Thyroid gland (tissue), 4 donors: Measurements from ENCODE around the gene CNNM4. TPM values are rescaled to one million over a fixed set of nuclear protein-coding genes. Genes with fewer than 3 reads are reported as not detected.
"Not testable (repeated sequence)": the region's sequence is repeated elsewhere in the genome, so short reads cannot be mapped to it uniquely, and the experiment has no call there.

ENCODE experiments used
- DNase-seq, 2 donors: peaks; one replicate each; pipeline ENCODE4 v3.0.0-alpha.2; 2019
- H3K27ac ChIP-seq, 3 donors: fragments of 200-600 bp; sonication (generic); 1 replicate in 2 of 3; 2 replicates in 1 of 3; pipeline ENCODE4 v1.5.1; 2016 to 2019; ENCODE audit warnings: mild to moderate bottlenecking in 1 of 3, moderate library complexity in 1 of 3
- H3K27me3 ChIP-seq: fragments of 200-600 bp; sonication (generic); one replicate; pipeline ENCODE4 v1.5.1; 2019
- H3K36me3 ChIP-seq, 2 donors: fragments of 200-600 bp; sonication (generic); one replicate each; pipeline ENCODE4 v1.5.1; 2016 to 2019
- H3K4me1 ChIP-seq, 2 donors: fragments of 200-600 bp; sonication (generic); one replicate each; pipeline ENCODE4 v1.5.1; 2017 to 2019
- H3K4me3 ChIP-seq, 3 donors: fragments of 200-600 bp; sonication (generic); replicated peaks in 1 of 3; 1 replicate in 2 of 3; 2 replicates in 1 of 3; pipeline ENCODE4 v1.5.1; 2016; ENCODE audit warnings: mild to moderate bottlenecking in 1 of 3
- H3K9me3 ChIP-seq: fragments of 200-600 bp; sonication (generic); one replicate; pipeline ENCODE4 v1.5.1; 2017
- POLR2A ChIP-seq, 2 donors: fragments of 450-650 bp; IDR thresholded peaks; one replicate each; pipeline ENCODE4 v1.6.1; 2017; ENCODE audit warnings: antibody characterized with exemption in 2 of 2, mild to moderate bottlenecking in 2 of 2, moderate library complexity in 1 of 2
- WGBS, 2 donors: methylation state at CpG; one replicate each; pipeline ENCODE4 v1.1.5; 2017; 5-methylcytosine and 5-hydroxymethylcytosine counted together
- intact Hi-C: fragments of 100-400 bp; cut with DNase I; formaldehyde crosslinking; loops from one replicate; pipeline ENCODE4 v1.15.1; 2023
- total RNA-seq, 4 donors: library from RNA; depleted of rRNA; stranded (reverse); fragments of >200 nt; gene quantifications; one replicate each; pipeline ENCODE4 v1.2.3, GENCODE V29; 2016
- TF ChIP-seq, protein P1 (sequence below), 6 experiments: fragments of 200-600 bp in 3 of 6; fragments of 450-650 bp in 3 of 6; sonication (generic) in 3 of 6; IDR thresholded peaks; one replicate each; pipeline ENCODE4 v1.5.1; 2016 to 2019; ENCODE audit warnings: antibody characterized with exemption in 6 of 6, mild to moderate bottlenecking in 2 of 6, inconsistent platforms in 1 of 6, moderate library complexity in 1 of 6

CNNM4 gene
- total RNA-seq, 4 donors from 2014 or later = 6.6 to 9.5 (median 7.7) TPM

- intact Hi-C loops = loop anchor here (10.0 kb wide), 2 partner anchors 166 to 276 kb away; partner anchors contain the start of gene KANSL3
- WGBS, 2 donors = 36 to 74% methylated on average over 5 to 13 of the region's 15 CpGs
- TF ChIP-seq, protein P1, sequence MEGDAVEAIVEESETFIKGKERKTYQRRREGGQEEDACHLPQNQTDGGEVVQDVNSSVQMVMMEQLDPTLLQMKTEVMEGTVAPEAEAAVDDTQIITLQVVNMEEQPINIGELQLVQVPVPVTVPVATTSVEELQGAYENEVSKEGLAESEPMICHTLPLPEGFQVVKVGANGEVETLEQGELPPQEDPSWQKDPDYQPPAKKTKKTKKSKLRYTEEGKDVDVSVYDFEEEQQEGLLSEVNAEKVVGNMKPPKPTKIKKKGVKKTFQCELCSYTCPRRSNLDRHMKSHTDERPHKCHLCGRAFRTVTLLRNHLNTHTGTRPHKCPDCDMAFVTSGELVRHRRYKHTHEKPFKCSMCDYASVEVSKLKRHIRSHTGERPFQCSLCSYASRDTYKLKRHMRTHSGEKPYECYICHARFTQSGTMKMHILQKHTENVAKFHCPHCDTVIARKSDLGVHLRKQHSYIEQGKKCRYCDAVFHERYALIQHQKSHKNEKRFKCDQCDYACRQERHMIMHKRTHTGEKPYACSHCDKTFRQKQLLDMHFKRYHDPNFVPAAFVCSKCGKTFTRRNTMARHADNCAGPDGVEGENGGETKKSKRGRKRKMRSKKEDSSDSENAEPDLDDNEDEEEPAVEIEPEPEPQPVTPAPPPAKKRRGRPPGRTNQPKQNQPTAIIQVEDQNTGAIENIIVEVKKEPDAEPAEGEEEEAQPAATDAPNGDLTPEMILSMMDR (IDR thresholded peaks at IDR 0.05) = peak; percentile 69 to 97 (median 94)
- TF ChIP-seq POLR2A (IDR thresholded peaks at IDR 0.05) = no peak
- Histone ChIP-seq H3K36me3 (peaks cover 0 to 4% of the 10 kb centered on the region in 2 donors), H3K27me3 (no peaks in the 10 kb centered on the region), H3K4me1 (peaks cover 3 to 4% of the 10 kb centered on the region in 2 donors), H3K27ac (no peak overlapping the region), H3K4me3 (no peak overlapping the region), H3K9me3 (no peaks in the 10 kb centered on the region)
- peak; percentile 89 to 91 for DNase-seq
Observed at GRCh38 chr2:96801005-96801785, 40.5 kb downstream of the CNNM4 start.

GRCh38 chr2:96801786-96802595 is 41.3 kb downstream of the CNNM4 start:
- 89 to 94% methylated on average over 6 to 10 of the region's 10 CpGs for WGBS, 2 donors
- no peak for DNase-seq
- Histone ChIP-seq H3K27ac (no peak overlapping the region), H3K27me3 (no peaks in the 10 kb centered on the region), H3K4me1 (peaks cover 3 to 4% of the 10 kb centered on the region in 2 donors), H3K4me3 (no peak overlapping the region), H3K36me3 (peaks cover 0 to 2% of the 10 kb centered on the region in 2 donors), H3K9me3 (no peaks in the 10 kb centered on the region)
- TF ChIP-seq POLR2A (IDR thresholded peaks at IDR 0.05) = no peak
- TF ChIP-seq, protein P1 (IDR thresholded peaks at IDR 0.05) = no peak
- intact Hi-C loops = loop anchor here (10.0 kb wide), 2 partner anchors 167 to 277 kb away; partner anchors contain the start of gene KANSL3

GRCh38 chr2:96802721-96803120 is 42.0 kb downstream of the CNNM4 start:
- intact Hi-C loops = loop anchor here (10.0 kb wide), 2 partner anchors 168 to 278 kb away; partner anchors contain the start of gene KANSL3
- Histone ChIP-seq H3K4me3 (no peak overlapping the region), H3K4me1 (peaks cover 3 to 4% of the 10 kb centered on the region in 2 donors), H3K27me3 (no peaks in the 10 kb centered on the region), H3K27ac (no peak overlapping the region), H3K9me3 (no peaks in the 10 kb centered on the region), H3K36me3 (no peaks in the 10 kb centered on the region)
- WGBS, 2 donors = 91 to 94% methylated on average over 7 of the region's 7 CpGs
- TF ChIP-seq, protein P1 (IDR thresholded peaks at IDR 0.05) = no peak
- no peak for TF ChIP-seq POLR2A (IDR thresholded peaks at IDR 0.05)
- DNase-seq = no peak

DNA sequence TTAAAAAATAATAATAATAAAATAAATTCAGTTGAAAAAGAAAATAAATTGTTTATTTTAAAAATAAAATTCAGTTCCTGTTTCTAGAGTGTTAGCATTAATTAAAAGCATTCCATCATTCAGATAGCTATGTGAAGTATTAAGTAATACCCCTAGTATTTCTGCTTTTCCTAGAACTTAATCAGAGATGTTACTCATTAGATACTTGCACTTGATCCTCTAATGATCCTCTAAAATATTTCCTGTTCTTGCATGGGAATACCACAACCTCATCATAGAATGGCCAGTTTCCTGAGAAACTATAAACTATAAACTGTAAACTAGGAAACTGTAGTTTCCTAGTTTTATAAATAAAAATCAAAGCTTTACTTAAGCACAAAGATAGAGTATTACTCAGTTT is 44.3 kb downstream of the CNNM4 start:
- no peak for TF ChIP-seq POLR2A (IDR thresholded peaks at IDR 0.05)
- TF ChIP-seq, protein P1 (IDR thresholded peaks at IDR 0.05) = no peak
- Histone ChIP-seq H3K36me3 (peaks cover 4 to 6% of the 10 kb centered on the region in 2 donors), H3K4me3 (no peak overlapping the region), H3K27me3 (no peaks in the 10 kb centered on the region), H3K9me3 (no peaks in the 10 kb centered on the region), H3K4me1 (peaks cover 3 to 4% of the 10 kb centered on the region in 2 donors), H3K27ac (no peak overlapping the region)
- no peak for DNase-seq
- intact Hi-C loops = loop anchor here (10.0 kb wide), 2 partner anchors 170 to 280 kb away; partner anchors contain the start of gene KANSL3

DNA sequence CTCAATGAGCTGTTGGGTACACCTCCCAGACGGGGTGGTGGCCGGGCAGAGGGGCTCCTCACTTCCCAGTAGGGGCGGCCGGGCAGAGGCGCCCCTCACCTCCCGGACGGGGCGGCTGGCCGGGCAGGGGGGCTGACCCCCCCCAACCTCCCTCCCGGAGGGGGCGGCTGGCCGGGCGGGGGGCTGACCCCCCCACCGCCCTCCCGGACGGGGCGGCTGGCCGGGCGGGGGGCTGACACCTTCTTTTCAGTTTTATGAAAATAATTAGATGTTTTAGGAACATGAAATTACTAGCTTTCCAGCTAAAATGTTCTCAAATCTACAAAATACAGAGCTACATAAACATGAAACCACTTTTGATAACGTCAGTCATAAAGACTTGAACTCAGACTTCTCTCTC is 45.2 kb downstream of the CNNM4 start:
- WGBS, 2 donors = 91 to 95% methylated on average over 6 to 8 of the region's 20 CpGs
- intact Hi-C loops = loop anchor here (10.0 kb wide), 2 partner anchors 171 to 281 kb away; partner anchors contain the start of gene KANSL3
- not testable (repeated sequence) for H3K27ac ChIP-seq

More for the DNA sequence above, 45.2 kb downstream of the CNNM4 start:
- not testable (repeated sequence) for DNase-seq, H3K4me3 ChIP-seq, H3K27me3 ChIP-seq, H3K9me3 ChIP-seq, H3K36me3 ChIP-seq, H3K4me1 ChIP-seq
